OCI-LY7 (cell line): ENCODE measurements around the gene SGCB. TPM values are rescaled to one million over a fixed set of nuclear protein-coding genes. Genes with fewer than 3 reads are reported as not detected.

Source experiments
- BruUV-seq: library from RNA; stranded (reverse); fragments of 400-500 nt; replicated peaks from 2 replicates; lab custom pipeline; 2021; lab: Mats Ljungman, UMichigan
- CTCF ChIA-PET: fragments of 300-600 bp; sonication (Branson Sonifier 250); formaldehyde crosslinking; loops from one replicate; lab custom pipeline; 2022; ENCODE audit warnings: antibody characterized with exemption; ENCODE audit not compliant: unreplicated experiment; lab: Charles Lee
- POLR2A ChIA-PET: fragments of 300-600 bp; sonication (Branson Sonifier 250); formaldehyde crosslinking; loops from one replicate; lab custom pipeline; 2022; ENCODE audit warnings: antibody characterized with exemption; lab: Charles Lee
- DNase-seq: peaks from one replicate; pipeline ENCODE4 v3.0.0-alpha.2; 2015; ENCODE audit warnings: low spot score
- H2AFZ ChIP-seq: fragments of 200-600 bp; sonication (generic), shearing (Covaris generic); 2 replicates; pipeline ENCODE4 v1.6.1; 2014; ENCODE audit warnings: mild to moderate bottlenecking, antibody characterized with exemption, low read length, moderate library complexity
- H3K27ac ChIP-seq: fragments of 200-600 bp; sonication (generic); 2 replicates; pipeline ENCODE4 v1.5.1; 2014; ENCODE audit warnings: mixed run types, low read depth, mild to moderate bottlenecking, moderate library complexity, low read length, inconsistent platforms; ENCODE audit not compliant: poor library complexity, severe bottlenecking
- H3K36me3 ChIP-seq: fragments of 200-600 bp; sonication (generic); 2 replicates; pipeline ENCODE4 v1.6.1; 2014; ENCODE audit warnings: mild to moderate bottlenecking, antibody characterized with exemption, low read length, moderate library complexity, mixed read lengths; ENCODE audit not compliant: insufficient read depth
- H3K4me1 ChIP-seq: fragments of 200-600 bp; sonication (generic); 2 replicates; pipeline ENCODE4 v1.5.1; 2014; ENCODE audit warnings: mild to moderate bottlenecking, low read length; ENCODE audit not compliant: insufficient read depth, poor library complexity, severe bottlenecking
- H3K4me2 ChIP-seq: fragments of 200-600 bp; sonication (generic); 2 replicates; pipeline ENCODE4 v1.6.1; 2014; ENCODE audit warnings: mild to moderate bottlenecking, low read length
- H3K4me3 ChIP-seq: fragments of 200-600 bp; sonication (generic); 2 replicates; pipeline ENCODE4 v1.5.1; 2014; ENCODE audit warnings: mild to moderate bottlenecking, low read depth, low read length; ENCODE audit not compliant: poor library complexity, severe bottlenecking
- H3K79me2 ChIP-seq: fragments of 200-600 bp; sonication (generic); 2 replicates; pipeline ENCODE4 v1.6.1; 2016; ENCODE audit warnings: low read depth, mild to moderate bottlenecking, low read length, moderate library complexity, mixed read lengths; ENCODE audit not compliant: insufficient read depth
- H3K9me2 ChIP-seq: fragments of 200-600 bp; sonication (generic); 2 replicates; pipeline ENCODE4 v1.6.1; 2016; ENCODE audit warnings: mild to moderate bottlenecking, low read length, mixed read lengths; ENCODE audit not compliant: insufficient read depth
- H3K9me3 ChIP-seq: fragments of 200-600 bp; sonication (generic); 2 replicates; pipeline ENCODE4 v1.6.1; 2014; ENCODE audit warnings: mild to moderate bottlenecking, mixed run types, low read length, mixed read lengths
- H4K20me1 ChIP-seq: fragments of 200-600 bp; sonication (generic); 2 replicates; pipeline ENCODE4 v1.6.1; 2014; ENCODE audit warnings: mild to moderate bottlenecking, antibody characterized with exemption, low read length, moderate library complexity, mixed read lengths; ENCODE audit not compliant: insufficient read depth
- EZH2phosphoT487 ChIP-seq: fragments of 200-600 bp; sonication (generic); IDR thresholded peaks from 2 replicates; pipeline ENCODE4 v1.6.1; 2018; ENCODE audit warnings: low read depth, borderline replicate concordance, mild to moderate bottlenecking, mixed run types, antibody characterized with exemption, low read length, moderate library complexity, mixed read lengths
- intact Hi-C: fragments of 100-400 bp; cut with micrococcal nuclease; formaldehyde crosslinking; loops from one replicate; pipeline ENCODE4 v1.10.0; 2022; ENCODE audit not compliant: unreplicated experiment
- small RNA-seq: library from RNA; depleted of rRNA; stranded (forward); fragments of <200 nt; gene quantifications from one replicate; pipeline ENCODE3, GENCODE V24; 2014
- total RNA-seq, 2 experiments: library from RNA; depleted of rRNA in 1 of 2; stranded (reverse); fragments of >200 nt in 1 of 2; shearing (Covaris generic) in 1 of 2; gene quantifications; 2 replicates each; pipeline ENCODE4 v1.2.3, GENCODE V29; 2014 to 2022
- TF ChIP-seq, protein P1 (sequence below): fragments of 200-600 bp; sonication (generic); conservative IDR thresholded peaks from 2 replicates; pipeline ENCODE4 v1.5.1; 2014; ENCODE audit warnings: mild to moderate bottlenecking, antibody characterized with exemption, low read length, moderate library complexity, mixed read lengths

Gene SGCB
- total RNA-seq, 2 experiments from 2014 or later: 7.5 to 20.2 TPM

DNA sequence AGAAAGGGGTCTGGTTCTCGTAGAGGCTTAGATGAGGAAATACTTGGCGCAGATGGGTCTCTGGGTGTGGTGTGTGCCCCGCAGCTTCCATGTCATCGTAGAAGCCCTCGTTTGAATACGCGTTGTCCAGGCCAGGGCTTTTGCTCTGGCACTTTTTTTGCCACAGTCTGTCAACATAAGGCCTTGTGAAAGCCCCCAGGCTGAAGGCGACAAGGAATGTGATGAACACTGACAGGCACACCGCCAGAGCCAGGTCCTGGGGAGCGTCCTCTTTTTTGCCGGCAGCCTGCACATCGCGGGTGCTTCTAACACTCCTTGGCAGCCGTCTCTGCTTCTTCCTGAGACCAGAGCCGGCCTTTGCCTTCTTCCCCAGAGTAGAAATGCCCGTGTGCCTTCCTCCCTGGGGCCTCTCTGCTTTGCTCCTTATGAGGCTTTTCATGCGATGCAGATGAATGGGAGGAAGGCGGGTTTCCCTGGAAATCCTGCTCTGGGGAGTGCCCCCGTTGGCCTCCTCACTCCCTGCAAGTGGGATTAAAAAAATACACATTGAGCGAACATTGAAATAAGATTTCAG is 42.4 kb downstream of the SGCB start:
- no peaks in the 10 kb centered on the region for H3K9me2 ChIP-seq
- ChIA-PET POLR2A (no interaction called here), CTCF (no interaction called here)
- H3K9me3 ChIP-seq: no peaks in the 10 kb centered on the region
- intact Hi-C loops: no loop called here
- H4K20me1 ChIP-seq: no peaks in the 10 kb centered on the region
- no peak overlapping the region for H3K4me2 ChIP-seq
- H2AFZ ChIP-seq: no peak overlapping the region
- DNase-seq: no peak
- no peaks in the 10 kb centered on the region for H3K36me3 ChIP-seq
- no peak overlapping the region for H3K27ac ChIP-seq
- no TSS peak for BruUV-seq
- H3K4me1 ChIP-seq: no peaks in the 10 kb centered on the region
- TF ChIP-seq, protein P1, sequence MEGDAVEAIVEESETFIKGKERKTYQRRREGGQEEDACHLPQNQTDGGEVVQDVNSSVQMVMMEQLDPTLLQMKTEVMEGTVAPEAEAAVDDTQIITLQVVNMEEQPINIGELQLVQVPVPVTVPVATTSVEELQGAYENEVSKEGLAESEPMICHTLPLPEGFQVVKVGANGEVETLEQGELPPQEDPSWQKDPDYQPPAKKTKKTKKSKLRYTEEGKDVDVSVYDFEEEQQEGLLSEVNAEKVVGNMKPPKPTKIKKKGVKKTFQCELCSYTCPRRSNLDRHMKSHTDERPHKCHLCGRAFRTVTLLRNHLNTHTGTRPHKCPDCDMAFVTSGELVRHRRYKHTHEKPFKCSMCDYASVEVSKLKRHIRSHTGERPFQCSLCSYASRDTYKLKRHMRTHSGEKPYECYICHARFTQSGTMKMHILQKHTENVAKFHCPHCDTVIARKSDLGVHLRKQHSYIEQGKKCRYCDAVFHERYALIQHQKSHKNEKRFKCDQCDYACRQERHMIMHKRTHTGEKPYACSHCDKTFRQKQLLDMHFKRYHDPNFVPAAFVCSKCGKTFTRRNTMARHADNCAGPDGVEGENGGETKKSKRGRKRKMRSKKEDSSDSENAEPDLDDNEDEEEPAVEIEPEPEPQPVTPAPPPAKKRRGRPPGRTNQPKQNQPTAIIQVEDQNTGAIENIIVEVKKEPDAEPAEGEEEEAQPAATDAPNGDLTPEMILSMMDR: no peak
- no peak for TF ChIP-seq EZH2phosphoT487
- H3K4me3 ChIP-seq: no peak overlapping the region
- H3K79me2 ChIP-seq: no peaks in the 10 kb centered on the region

Small RNA genes lying within 50 kb of the gene (small RNA-seq; reads per million reads assigned to genes)
- gene AC104784.1: not detected

Other genes starting within 250 kb of the SGCB start
- 21.3 and 30.4 TPM in 2 replicates for gene DCUN1D4, start 195.1 kb downstream of the SGCB start, total RNA-seq (2014; rRNA removed; shearing (Covaris generic))
- gene DCUN1D4, start 195.1 kb downstream of the SGCB start, total RNA-seq (2022): 24.4 and 34.2 TPM in 2 replicates
- gene LRRC66, start 17.9 kb downstream of the SGCB start, total RNA-seq (2014; rRNA removed; shearing (Covaris generic)): 0.15 and 0.25 TPM in 2 replicates
- 0.11 and 0.25 TPM in 2 replicates for gene LRRC66, start 17.9 kb downstream of the SGCB start, total RNA-seq (2022)
- gene SPATA18, start 13.0 kb upstream of the SGCB start, total RNA-seq (2014; rRNA removed; shearing (Covaris generic)): not detected in 2 replicates
- gene SPATA18, start 13.0 kb upstream of the SGCB start, total RNA-seq (2022): not detected in 2 replicates